ENCODE results near the gene SPDYE16.
A peak's percentile ranks its signal among the peaks of the same experiment; 100 is the strongest.
"Not testable (repeated sequence)": the region's sequence is repeated elsewhere in the genome, so short reads cannot be mapped to it uniquely, and the experiment has no call there.

The SPDYE16 gene

DNA sequence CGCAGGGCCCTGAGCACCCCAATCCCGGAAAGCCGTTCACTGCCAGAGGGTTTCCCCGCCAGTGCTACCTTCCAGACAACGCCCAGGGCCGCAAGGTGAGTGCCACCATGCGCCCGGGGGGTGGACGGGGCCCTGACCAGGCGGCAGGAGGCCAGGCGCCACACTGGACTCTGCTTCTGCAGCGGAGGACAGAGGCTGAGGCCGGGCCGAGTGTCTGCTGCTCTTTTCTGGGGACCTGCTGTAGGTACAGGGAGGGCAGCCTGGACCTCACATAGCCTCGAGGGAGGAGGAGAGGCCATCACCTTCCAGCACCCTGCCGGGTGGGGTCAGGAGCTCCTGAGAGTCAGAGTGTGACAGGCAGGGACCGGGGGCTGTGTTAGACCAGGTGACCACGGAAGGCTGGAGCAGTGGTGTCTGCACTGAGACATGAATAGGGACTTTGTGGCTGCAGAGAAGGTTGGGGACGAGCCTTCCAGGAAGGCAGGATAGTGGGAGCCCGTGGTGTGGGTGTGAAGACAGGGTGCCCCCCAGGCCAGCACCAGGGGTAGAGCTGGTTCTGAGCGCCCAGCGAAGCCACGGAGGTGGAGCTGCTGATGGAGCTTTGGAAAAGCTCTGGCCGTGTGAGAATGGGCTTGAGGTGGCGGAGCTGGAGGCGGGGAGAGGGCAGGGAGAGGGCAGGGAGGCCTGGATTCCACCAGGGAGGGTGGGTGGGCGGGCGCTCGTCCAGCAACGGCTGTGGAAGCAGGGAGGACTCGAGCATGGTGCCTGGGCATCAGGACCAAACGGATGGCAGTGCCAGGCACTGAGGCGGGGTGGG, 38.5 kb downstream of the SPDYE16 start:
- peak; percentile 50 for DNase-seq

DNA sequence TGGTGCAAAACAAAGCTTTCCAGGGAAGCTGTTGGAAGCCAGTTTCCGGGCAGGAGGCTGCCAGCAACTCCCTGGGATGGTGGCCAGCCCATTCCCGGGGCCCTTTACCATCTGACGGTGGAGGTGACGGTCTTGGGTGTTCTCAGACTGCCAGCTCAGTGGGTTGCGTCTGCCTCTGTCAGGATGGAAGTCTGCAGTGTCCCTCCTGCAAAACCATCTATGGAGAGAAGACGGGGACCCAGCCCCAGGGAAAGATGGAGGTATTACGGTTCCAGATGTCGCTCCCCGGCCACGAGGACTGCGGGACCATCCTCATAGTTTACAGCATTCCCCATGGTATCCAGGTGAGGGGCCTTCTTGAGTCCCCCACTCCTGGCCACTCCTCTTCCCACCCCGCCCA, 39.9 kb downstream of the SPDYE16 start:
- DNase-seq: peak; percentile 37

DNA sequence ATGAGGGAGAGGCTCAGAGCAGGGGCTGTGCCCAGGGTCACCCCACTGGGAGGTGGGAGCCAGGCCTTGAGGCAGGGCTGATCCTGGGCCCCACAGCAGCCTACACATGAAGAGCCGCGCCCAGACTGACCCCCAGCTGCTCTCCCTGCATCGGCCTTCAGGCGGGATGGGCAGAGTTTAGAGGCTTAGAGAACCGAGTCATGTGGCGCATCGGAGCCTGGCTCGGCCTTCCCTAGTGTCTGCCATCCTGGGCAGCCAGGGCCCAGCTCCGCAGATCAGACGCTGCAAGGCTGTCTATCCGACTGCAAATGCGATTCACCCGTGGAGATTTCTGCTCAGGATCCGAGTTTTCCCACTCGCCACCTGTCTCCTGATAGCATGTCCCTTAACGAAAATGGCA, 40.3 kb downstream of the SPDYE16 start:
- not testable (repeated sequence) for DNase-seq

DNA sequence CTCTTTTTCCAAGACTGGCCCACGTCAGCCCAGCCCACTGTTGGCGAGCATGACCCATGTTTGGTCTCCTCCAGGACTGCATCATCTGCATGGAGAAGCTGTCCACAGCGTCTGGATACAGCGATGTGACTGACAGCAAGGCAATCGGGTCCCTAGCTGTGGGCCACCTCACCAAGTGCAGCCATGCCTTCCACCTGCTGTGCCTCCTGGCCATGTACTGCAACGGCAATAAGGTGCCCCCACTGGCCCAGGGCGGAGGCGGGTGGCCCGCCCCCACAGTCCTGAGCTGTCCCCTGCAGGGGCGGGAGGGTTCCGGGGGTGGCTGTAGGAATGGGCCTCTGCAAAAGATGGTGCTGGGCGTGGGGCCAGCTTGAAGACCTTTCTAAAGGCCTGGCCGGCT, 40.9 kb downstream of the SPDYE16 start:
- DNase-seq: not testable (repeated sequence)

- not testable (repeated sequence) for DNase-seq
Measured at GRCh38 chr7:76499924-76500241, 43.2 kb downstream of the SPDYE16 start.

GRCh38 chr7:76499201-76499923, 43.7 kb downstream of the SPDYE16 start:
- not testable (repeated sequence) for DNase-seq

- DNase-seq: not testable (repeated sequence)
Measured at GRCh38 chr7:76498583-76499200, 44.4 kb downstream of the SPDYE16 start.

DNA sequence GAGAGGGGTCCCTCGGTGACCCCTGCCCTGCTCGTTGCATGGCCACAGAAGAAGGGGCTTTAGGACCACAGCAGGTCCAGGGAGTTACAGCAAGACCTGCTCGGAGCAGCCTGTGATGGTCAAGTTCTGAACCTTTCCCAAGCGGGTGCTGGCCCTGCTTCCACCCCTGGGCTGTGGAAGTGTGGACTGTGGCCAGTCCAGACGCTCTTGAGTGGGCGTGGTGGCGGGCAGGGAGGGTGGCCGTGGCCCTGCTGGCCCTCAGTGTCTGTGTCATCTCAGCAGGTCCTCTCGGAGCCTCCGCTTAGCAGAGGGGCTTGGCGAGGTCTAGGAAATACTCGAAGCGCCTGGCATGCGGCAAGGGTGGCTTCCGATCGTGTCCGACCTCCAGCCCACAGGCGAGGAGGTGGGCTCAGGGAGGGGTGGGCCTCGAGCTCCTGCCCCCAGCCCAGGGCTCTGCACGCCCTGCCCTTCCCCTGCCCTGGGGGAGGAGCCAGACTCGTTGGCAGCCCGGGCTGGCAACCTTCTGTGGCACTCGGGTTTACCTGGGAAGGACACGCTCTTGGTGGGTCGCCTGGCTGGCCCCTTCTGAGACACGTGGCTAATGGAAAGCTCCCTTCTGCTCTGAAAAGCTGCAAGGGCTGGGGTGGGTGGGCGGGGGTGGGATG, 45.0 kb downstream of the SPDYE16 start:
- DNase-seq: not testable (repeated sequence)

- DNase-seq: not testable (repeated sequence)
Measured at GRCh38 chr7:76495717-76496116, 47.4 kb downstream of the SPDYE16 start.

- not testable (repeated sequence) for DNase-seq
Measured at GRCh38 chr7:76492139-76492538, 51.0 kb downstream of the SPDYE16 start.

DNA sequence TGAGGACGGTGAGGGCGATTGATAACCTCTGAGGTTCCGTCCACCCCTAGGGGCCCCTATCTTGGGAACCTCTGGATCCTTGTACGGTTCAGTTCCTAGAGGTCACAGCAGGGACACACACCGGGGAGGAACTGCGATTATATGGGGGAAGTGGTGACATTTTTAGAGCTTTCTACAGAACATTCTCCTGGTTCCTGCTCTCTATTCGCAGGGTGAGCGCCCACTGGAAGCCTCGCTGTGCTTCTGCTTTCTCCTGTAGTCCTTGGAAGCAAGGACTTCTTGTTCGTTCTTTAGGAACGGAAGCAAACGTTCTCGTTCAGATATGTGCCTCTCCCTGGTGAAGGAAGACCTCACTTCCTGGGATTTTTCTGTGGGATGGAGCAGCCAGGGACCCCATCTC, 55.1 kb downstream of the SPDYE16 start:
- DNase-seq: not testable (repeated sequence)

- DNase-seq: not testable (repeated sequence)
Measured at GRCh38 chr7:76486618-76487017, 56.5 kb downstream of the SPDYE16 start.

DNA sequence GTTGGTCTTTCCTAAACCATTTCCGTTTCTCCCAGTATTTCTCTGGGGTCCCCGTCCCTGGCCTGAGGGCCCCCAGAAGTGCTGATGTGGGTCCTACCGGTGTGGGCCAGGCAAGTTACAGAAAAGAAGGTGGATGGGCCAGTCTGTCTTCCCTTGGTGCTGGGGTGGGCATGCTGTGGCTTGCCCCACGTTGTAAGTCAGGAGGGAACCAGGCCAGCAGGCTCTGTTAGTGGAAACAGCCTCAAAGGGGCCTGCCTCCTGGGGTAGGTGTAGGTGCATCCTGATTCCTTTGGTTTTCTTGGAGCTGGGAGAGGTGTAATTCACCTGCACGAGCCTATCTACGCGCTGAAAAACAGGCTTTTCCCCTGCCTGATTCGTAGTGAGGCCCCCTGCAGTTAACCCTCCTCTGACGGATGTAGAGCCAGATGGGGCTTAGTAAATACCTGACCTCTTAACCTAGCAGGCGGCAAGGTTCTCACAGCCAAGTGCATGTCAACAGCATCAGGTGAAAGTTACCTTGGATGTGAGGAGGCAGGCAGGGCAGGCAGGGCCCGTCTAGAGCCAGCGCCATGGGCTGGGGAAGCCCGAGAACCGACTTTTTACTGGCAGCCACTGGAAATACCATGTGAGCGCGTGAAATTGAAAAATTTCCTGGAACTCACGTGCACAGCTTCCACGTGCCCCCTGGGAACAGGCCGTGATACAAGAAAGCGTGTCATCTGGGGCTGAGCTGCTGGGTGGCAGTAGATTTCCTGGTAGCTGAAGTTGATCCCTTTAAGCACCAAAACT, 57.1 kb downstream of the SPDYE16 start:
- DNase-seq: not testable (repeated sequence)

GRCh38 chr7:76484456-76484855, 58.6 kb downstream of the SPDYE16 start:
- DNase-seq: not testable (repeated sequence)

GRCh38 chr7:76483081-76483480, 60.0 kb downstream of the SPDYE16 start:
- DNase-seq: not testable (repeated sequence)

DNA sequence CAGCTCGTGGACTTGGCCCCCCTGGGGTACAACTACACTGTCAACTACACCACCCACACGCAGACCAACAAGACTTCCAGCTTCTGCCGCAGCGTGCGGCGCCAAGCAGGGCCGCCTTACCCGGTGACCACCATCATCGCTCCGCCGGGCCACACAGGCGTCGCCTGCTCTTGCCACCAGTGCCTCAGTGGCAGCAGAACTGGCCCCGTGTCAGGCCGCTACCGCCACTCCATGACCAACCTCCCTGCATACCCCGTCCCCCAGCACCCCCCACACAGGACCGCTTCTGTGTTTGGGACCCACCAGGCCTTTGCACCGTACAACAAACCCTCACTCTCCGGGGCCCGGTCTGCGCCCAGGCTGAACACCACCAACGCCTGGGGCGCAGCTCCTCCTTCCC, 60.4 kb downstream of the SPDYE16 start:
- not testable (repeated sequence) for DNase-seq
